Keratinocyte (primary cell): ENCODE data around the gene SOX5. TPM values are rescaled to one million over a fixed set of nuclear protein-coding genes. Genes with fewer than 3 reads are reported as not detected.

Experiments used
- DNase-seq: peaks from one replicate; pipeline ENCODE4 v3.0.0-alpha.2; 2011; ENCODE audit warnings: low read depth, missing footprints, low spot score
- FAIRE-seq: peaks from 2 replicates; lab custom pipeline; 2011; peaks lifted over from hg19 to GRCh38; lab: Jason Lieb, UNC
- H2AFZ ChIP-seq: 2 replicates; pipeline ENCODE4 v1.6.0; 2012; ENCODE audit warnings: low read length, control low read depth, inconsistent platforms; ENCODE audit not compliant: control insufficient read depth
- H3K27ac ChIP-seq: 2 replicates; pipeline ENCODE4 v1.5.1; 2011; ENCODE audit warnings: low read length; ENCODE audit not compliant: control insufficient read depth, insufficient read depth
- H3K27me3 ChIP-seq: 3 replicates; pipeline ENCODE4 v1.6.0; 2011; ENCODE audit warnings: low read length; ENCODE audit not compliant: control insufficient read depth, insufficient read depth; ENCODE audit errors: extremely low read depth
- H3K36me3 ChIP-seq, 2 experiments: 2 replicates in 1 of 2; 3 replicates in 1 of 2; pipeline ENCODE4 v1.5.1; 2011; ENCODE audit warnings: low read length in 2 of 2, mild to moderate bottlenecking in 1 of 2; ENCODE audit not compliant: control insufficient read depth in 2 of 2, insufficient read depth in 2 of 2; ENCODE audit errors: extremely low read depth in 1 of 2
- H3K4me1 ChIP-seq: 3 replicates; pipeline ENCODE4 v1.5.1; 2011; ENCODE audit warnings: low read length; ENCODE audit not compliant: control insufficient read depth, insufficient read depth; ENCODE audit errors: extremely low read depth
- H3K4me2 ChIP-seq: 3 replicates; pipeline ENCODE4 v1.6.0; 2011; ENCODE audit warnings: low read depth, low read length; ENCODE audit not compliant: control insufficient read depth, insufficient read depth; ENCODE audit errors: extremely low read depth
- H3K4me3 ChIP-seq, 3 experiments: fragments of 200-600 bp in 1 of 3; sonication (generic) in 1 of 3; 2 replicates in 2 of 3; 3 replicates in 1 of 3; pipeline ENCODE4 v1.5.1; 2011 to 2016; ENCODE audit warnings: low read length in 3 of 3, mild to moderate bottlenecking in 3 of 3, control low read depth in 2 of 3, inconsistent platforms in 1 of 3, low read depth in 1 of 3, mixed read lengths in 1 of 3, mixed run types in 1 of 3, moderate library complexity in 1 of 3; ENCODE audit not compliant: control insufficient read depth in 2 of 3, insufficient read depth in 2 of 3; ENCODE audit errors: extremely low read depth in 1 of 3
- H3K79me2 ChIP-seq: 2 replicates; pipeline ENCODE4 v1.6.0; 2012; ENCODE audit warnings: low read length; ENCODE audit not compliant: control insufficient read depth, insufficient read depth
- H3K9ac ChIP-seq: 3 replicates; pipeline ENCODE4 v1.6.0; 2011; ENCODE audit warnings: low read length; ENCODE audit not compliant: control insufficient read depth, insufficient read depth; ENCODE audit errors: extremely low read depth
- H3K9me1 ChIP-seq: 3 replicates; pipeline ENCODE4 v1.6.0; 2011; ENCODE audit warnings: low read length; ENCODE audit not compliant: control insufficient read depth, insufficient read depth; ENCODE audit errors: extremely low read depth
- H3K9me3 ChIP-seq: 2 replicates; pipeline ENCODE4 v1.5.1; 2012; ENCODE audit warnings: low read depth, low read length; ENCODE audit not compliant: control insufficient read depth
- H4K20me1 ChIP-seq: 3 replicates; pipeline ENCODE4 v1.6.0; 2011; ENCODE audit warnings: low read length; ENCODE audit not compliant: control insufficient read depth, insufficient read depth; ENCODE audit errors: extremely low read depth
- CTCF ChIP-seq, 3 experiments: IDR thresholded peaks in 1 of 3; conservative IDR thresholded peaks in 1 of 3; optimal IDR thresholded peaks in 1 of 3; 2 replicates in 2 of 3; 3 replicates in 1 of 3; pipeline versions ENCODE3 to v1.5.1; 2011; ENCODE audit warnings: low read length in 3 of 3, mild to moderate bottlenecking in 3 of 3, moderate library complexity in 2 of 3, control low read depth in 1 of 3, inconsistent platforms in 1 of 3; ENCODE audit not compliant: insufficient read depth in 2 of 3; ENCODE audit errors: extremely low read depth in 1 of 3
- EZH2 ChIP-seq: IDR thresholded peaks from one replicate; pipeline ENCODE4 v1.6.1; 2012; ENCODE audit warnings: inconsistent platforms, mild to moderate bottlenecking, low read length, moderate library complexity
- dilution Hi-C: fragments of 300-500 bp; cut with MboI; formaldehyde crosslinking; loops from one replicate; pipeline ENCODE4 v1.7.0; 2020; ENCODE audit warnings: low sequenced_read_pairs; ENCODE audit not compliant: extremely low pct_ligation_motif_present
- polyA plus RNA-seq, 5 experiments: library from polyadenylated mRNA; depleted of rRNA in 3 of 5; stranded (reverse) in 3 of 5; stranded (forward) in 1 of 5; unstranded in 1 of 5; fragments of >200 nt; gene quantifications; 1 replicate in 1 of 5; 2 replicates in 3 of 5; 3 replicates in 1 of 5; pipeline versions ENCODE4 v1.2.1 to v1.2.3, GENCODE V29; 2011 to 2012; ENCODE audit warnings: missing spikeins in 2 of 5, low read depth in 1 of 5, low replicate concordance in 1 of 5

Gene SOX5
- polyA plus RNA-seq, 1 donor (not counting 4 experiments of a cell fraction or from before 2014, with no cell fraction given) = not detected

GRCh38 chr12:23640754-23641153 lies 308.7 kb downstream of the SOX5 start:
- H3K79me2 ChIP-seq = no peaks in the 10 kb centered on the region
- H4K20me1 ChIP-seq = no peaks in the 10 kb centered on the region
- H3K27me3 ChIP-seq = no peaks in the 10 kb centered on the region
- no peak overlapping the region for H3K9ac ChIP-seq
- no peak for DNase-seq
- TF ChIP-seq EZH2 = no peak
- TF ChIP-seq CTCF (optimal IDR thresholded peaks at IDR 0.05 in 1 of 3, IDR thresholded peaks at IDR 0.05 in 1 of 3, conservative IDR thresholded peaks at IDR 0.05 in 1 of 3; ENCODE audit: extremely low read depth in 1 of 3, insufficient read depth in 2 of 3, low read length in 3 of 3) = no peak
- dilution Hi-C loops = no loop called here
- no peaks in the 10 kb centered on the region for H3K9me3 ChIP-seq
- H2AFZ ChIP-seq = no peak overlapping the region
- no peak for FAIRE-seq
- H3K4me3 ChIP-seq = no peak overlapping the region
- H3K4me2 ChIP-seq = no peak overlapping the region
- no peaks in the 10 kb centered on the region for H3K36me3 ChIP-seq
- no peaks in the 10 kb centered on the region for H3K4me1 ChIP-seq
- no peak overlapping the region for H3K27ac ChIP-seq
- H3K9me1 ChIP-seq = no peaks in the 10 kb centered on the region

- no peak overlapping the region for H3K4me3 ChIP-seq
- no peaks in the 10 kb centered on the region for H3K9me3 ChIP-seq
- peaks cover 2% of the 10 kb centered on the region for H3K4me1 ChIP-seq
- no peaks in the 10 kb centered on the region for H3K27me3 ChIP-seq
- H3K79me2 ChIP-seq = no peaks in the 10 kb centered on the region
- H3K9ac ChIP-seq = no peak overlapping the region
- H3K4me2 ChIP-seq = no peak overlapping the region
- H3K27ac ChIP-seq = no peak overlapping the region
- dilution Hi-C loops = no loop called here
- no peaks in the 10 kb centered on the region for H3K36me3 ChIP-seq
- no peak overlapping the region for H2AFZ ChIP-seq
- H3K9me1 ChIP-seq = no peaks in the 10 kb centered on the region
- FAIRE-seq (no peak), DNase-seq (no peak)
- no peaks in the 10 kb centered on the region for H4K20me1 ChIP-seq
- TF ChIP-seq CTCF (optimal IDR thresholded peaks at IDR 0.05 in 1 of 3, IDR thresholded peaks at IDR 0.05 in 1 of 3, conservative IDR thresholded peaks at IDR 0.05 in 1 of 3; ENCODE audit: extremely low read depth in 1 of 3, insufficient read depth in 2 of 3, low read length in 3 of 3) (no peak), EZH2 (no peak)
These were observed 315.1 kb downstream of the SOX5 start for GRCh38 chr12:23634344-23634743.
